ENCODE measurements around the gene DNAI4.

DNA sequence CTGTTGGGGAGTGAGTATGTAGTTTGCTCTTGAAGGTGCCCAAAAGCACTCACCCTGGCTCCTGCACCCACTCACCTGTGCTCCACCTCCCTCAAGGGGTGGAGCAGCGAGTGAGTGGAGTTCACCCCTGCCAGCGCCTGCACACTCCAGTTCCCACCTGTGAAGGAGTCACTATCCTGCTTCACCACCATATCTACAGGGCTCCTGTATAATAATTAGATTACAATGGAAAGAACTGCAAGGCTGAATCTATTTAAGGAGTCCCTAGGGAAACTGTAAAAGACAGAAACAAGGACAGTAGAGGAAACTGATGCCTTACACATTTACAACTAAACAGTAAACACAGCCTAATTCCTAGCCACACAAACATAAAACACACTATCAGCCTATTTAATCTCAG, 4.1 kb downstream of the DNAI4 start:
- TF ChIP-seq POLR2AphosphoS5 (IDR thresholded peaks at IDR 0.05; ENCODE audit: borderline replicate concordance, low read depth, low read length): no peak
- TF ChIP-seq EZH2 (IDR thresholded peaks at IDR 0.05): no peak
- no peak for TF ChIP-seq FOXP2 (optimal IDR thresholded peaks at IDR 0.05; ENCODE audit: control extremely low read depth, extremely low read length, insufficient read depth)

Data from SK-N-MC (cell line).